GM12892 (cell line): Measurements from ENCODE around the gene PPM1L.

ENCODE experiments used
- POLR2A ChIP-seq: IDR thresholded peaks from 2 replicates; pipeline ENCODE4 v1.6.1; 2011; ENCODE audit warnings: low read depth, low read length, control low read depth
- POLR2AphosphoS5 ChIP-seq: IDR thresholded peaks from 2 replicates; pipeline ENCODE4 v1.6.1; 2011; ENCODE audit warnings: low read depth, low read length, control low read depth

GRCh38 chr3:160765211-160765610 is 9.2 kb downstream of the PPM1L start:
- TF ChIP-seq POLR2A = no peak
- no peak for TF ChIP-seq POLR2AphosphoS5
